Colon (tissue), 2 donors: ENCODE measurements around the gene SLC9A9.
A peak's percentile ranks its signal among the peaks of the same experiment; 100 is the strongest.
"Not testable (repeated sequence)": the region's sequence is repeated elsewhere in the genome, so short reads cannot be mapped to it uniquely, and the experiment has no call there.

ENCODE experiments used
- FAIRE-seq: peaks from 2 replicates; lab custom pipeline; 2012; peaks lifted over from hg19 to GRCh38; lab: Jason Lieb, UNC
- donor health status: control.
- donor health status: control.

Gene SLC9A9

DNA sequence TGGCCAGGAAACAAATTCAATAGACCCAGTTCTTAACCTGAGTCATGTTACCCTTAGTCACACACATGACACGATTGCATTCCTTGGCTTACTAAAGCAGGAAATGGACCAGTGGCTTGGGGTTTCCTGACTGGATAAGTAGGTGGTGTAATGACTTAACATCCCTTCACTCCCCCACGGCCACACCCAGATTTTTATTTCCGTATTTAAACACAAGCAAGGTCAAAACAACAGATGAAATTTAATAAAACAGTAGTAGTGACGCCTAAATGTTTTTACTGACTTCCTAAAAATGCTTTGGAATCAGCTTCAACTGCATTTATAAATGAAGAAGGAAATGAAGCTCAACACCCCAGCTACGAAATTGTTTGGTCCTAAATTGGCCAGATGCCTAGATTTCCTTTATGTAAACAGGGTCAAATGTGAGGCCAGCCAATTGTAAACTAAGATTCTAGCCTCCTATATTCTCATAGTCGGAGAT lies 404.4 kb downstream of the SLC9A9 start:
- FAIRE-seq: peak; percentile 24

- no peak for FAIRE-seq
These were observed 405.3 kb downstream of the SLC9A9 start for GRCh38 chr3:143442814-143443447.

DNA sequence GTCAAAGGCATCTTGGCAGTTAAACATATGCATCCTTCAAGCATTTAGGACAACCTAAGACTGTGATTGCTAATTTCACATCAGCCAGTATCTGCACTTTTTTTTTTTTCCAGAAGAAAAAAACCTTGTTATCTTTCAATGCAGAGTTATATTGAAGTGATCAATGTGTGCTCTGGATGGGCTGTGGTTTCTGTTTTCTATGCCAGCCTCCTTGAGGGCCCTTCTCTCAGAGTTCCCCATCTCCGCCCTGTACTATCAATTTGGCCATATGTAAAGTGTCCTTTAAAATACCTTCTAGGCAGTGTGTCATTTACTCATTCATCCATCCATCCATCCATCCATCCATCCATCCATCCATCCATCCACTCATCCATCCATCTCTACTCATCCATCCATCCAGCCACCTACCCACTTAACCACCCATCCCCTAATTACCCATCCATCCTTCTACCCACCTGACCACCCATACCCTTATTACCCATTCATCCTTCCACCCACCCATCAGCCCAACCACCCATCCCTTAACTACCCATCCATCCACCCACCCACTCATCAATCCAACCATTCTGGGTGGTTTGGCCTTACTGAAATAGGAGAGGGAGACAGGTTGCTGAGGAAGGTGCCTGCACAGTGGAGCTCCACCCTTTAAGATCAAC lies 406.6 kb downstream of the SLC9A9 start:
- FAIRE-seq: no peak

DNA sequence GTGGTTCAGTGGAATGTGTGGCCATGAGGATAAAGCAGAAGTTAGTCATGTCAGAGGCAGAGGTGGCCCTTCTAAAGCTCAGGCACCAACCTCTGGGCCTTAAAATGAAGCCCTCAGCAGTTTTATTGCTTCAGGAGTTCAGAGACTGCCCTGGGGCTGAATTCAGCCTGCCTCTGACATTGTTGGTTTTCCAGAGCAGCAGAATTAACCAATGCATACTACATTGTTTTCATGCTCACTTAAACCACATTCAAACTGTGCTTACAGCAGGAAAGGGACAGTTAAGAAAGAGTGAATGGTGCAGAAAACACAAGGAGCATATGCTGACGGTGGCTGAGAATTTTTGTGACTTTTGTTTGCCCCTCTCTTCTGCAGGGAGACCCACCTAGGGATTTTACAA lies 408.5 kb downstream of the SLC9A9 start:
- no peak for FAIRE-seq

GRCh38 chr3:143437405-143437804 lies 410.9 kb downstream of the SLC9A9 start:
- FAIRE-seq: no peak

DNA sequence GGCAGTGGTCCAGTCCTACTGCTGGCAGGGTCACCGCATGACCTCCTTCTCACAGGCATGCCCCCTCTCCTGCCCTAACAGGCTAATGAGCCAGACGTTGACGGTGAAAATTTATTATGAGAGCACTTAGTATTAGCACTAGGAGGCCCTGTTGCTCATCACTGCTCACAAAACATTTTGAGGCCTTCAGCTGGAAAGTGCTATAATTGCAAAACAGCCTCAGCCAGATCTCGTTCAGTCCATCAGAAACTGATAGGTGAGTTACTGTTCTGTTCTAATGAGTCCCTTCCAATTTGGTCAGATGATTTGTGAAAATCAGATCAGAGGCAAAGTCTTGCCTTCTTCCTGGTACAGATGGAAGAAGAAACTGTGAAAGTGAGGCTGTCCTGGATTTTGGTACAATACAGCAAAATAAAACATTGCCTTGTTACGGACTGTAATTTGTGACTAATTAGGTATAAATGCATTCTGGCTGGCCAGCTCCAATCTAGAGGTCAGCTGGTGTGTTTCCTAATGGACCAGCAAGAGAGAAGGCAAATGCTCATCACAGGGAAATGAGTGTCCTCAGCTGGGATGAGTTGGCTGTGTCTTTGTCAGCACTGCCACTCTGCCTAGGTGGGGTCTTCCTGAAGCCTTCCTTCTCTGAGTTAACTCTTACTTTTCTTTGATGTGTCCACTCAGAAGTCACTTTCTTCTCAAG lies 411.9 kb downstream of the SLC9A9 start:
- no peak for FAIRE-seq

- FAIRE-seq: no peak
These were observed 414.4 kb downstream of the SLC9A9 start for GRCh38 chr3:143433787-143434378.

GRCh38 chr3:143431298-143431697 lies 417.0 kb downstream of the SLC9A9 start:
- FAIRE-seq: not testable (repeated sequence)

GRCh38 chr3:143430568-143430967 lies 417.7 kb downstream of the SLC9A9 start:
- FAIRE-seq: no peak

GRCh38 chr3:143429628-143430514 lies 418.4 kb downstream of the SLC9A9 start:
- FAIRE-seq: no peak

GRCh38 chr3:143428294-143428693 lies 420.0 kb downstream of the SLC9A9 start:
- no peak for FAIRE-seq

GRCh38 chr3:143427631-143428030 lies 420.6 kb downstream of the SLC9A9 start:
- FAIRE-seq: no peak

- FAIRE-seq: no peak
These were observed 423.4 kb downstream of the SLC9A9 start for GRCh38 chr3:143424874-143425273.

GRCh38 chr3:143421556-143421955 lies 426.7 kb downstream of the SLC9A9 start:
- FAIRE-seq: no peak

DNA sequence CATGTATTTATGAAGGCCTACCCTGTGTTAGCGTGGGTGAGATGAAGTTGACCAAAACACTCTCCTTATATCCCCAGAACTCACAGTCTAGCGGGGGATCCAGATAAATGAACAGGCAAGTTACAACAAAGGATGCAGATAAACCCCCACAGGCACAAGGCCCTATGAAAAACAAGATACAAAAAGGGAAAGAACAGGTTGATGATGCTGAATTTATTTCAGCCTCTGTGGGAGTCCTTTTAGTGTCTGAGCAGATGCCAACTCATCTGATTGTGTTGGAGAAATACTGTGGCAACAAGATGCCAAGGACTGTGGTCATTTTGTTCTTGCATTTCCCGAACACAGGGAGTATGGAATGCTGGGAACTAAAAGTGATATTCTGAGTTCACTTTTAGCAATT lies 428.7 kb downstream of the SLC9A9 start:
- FAIRE-seq: no peak

GRCh38 chr3:143418391-143418790 lies 429.9 kb downstream of the SLC9A9 start:
- FAIRE-seq: no peak

- no peak for FAIRE-seq
These were observed 432.0 kb downstream of the SLC9A9 start for GRCh38 chr3:143416229-143416628.

- no peak for FAIRE-seq
These were observed 433.6 kb downstream of the SLC9A9 start for GRCh38 chr3:143414571-143415253.

DNA sequence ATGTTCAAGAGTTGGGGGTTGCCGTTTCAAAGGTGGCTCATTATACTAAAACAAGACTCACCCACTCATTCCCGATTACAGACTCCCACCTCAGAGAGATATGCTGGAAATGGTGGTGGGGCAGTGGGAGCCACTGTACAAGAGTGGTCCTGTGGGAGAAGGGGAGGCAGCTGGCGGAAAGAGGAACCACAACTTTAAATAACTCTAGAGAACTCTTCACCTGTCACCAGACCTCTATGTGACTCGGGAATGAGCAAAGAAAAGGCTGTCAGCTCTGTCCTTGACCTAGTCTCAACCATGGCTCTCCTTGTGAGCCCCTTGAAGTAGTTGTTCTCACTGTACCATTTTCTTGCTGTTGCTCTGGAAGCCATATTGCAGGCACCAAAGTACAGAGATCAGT lies 434.9 kb downstream of the SLC9A9 start:
- no peak for FAIRE-seq

DNA sequence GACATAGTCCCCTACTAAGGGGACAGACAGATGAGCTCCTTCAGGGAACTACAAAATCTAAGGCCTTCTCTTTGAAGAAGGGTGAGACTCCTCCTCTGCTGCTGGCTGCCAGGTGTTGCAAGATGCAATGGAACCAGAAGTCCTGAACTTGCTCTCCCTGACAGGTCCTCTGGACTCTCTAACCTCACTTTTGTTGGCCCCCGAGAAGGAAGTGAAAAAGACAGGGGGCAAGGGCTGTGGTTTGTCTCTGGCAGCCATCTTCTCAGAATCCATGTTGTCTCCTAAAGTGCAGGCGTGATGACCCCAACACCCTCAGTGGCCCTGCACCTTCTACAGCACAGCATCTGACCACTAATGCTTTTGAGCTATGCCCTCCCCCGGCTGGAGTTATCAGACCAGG lies 436.2 kb downstream of the SLC9A9 start:
- FAIRE-seq: no peak

GRCh38 chr3:143410259-143410658 lies 438.0 kb downstream of the SLC9A9 start:
- FAIRE-seq: no peak
